Prostate gland (tissue), 2 donors: ENCODE data around the gene MAP4K3. TPM values are rescaled to one million over a fixed set of nuclear protein-coding genes. Genes with fewer than 3 reads are reported as not detected.

ENCODE experiments used
- DNase-seq: peaks from one replicate; pipeline ENCODE4 v3.0.0-alpha.2; 2019; ENCODE audit warnings: low spot score
- H3K27ac ChIP-seq, 2 donors: fragments of 200-600 bp; sonication (generic); 2 replicates each; pipeline ENCODE4 v1.5.1; 2017 to 2019
- H3K27me3 ChIP-seq: fragments of 200-600 bp; sonication (generic); replicated peaks from 2 replicates; pipeline ENCODE4 v1.5.1; 2019; ENCODE audit not compliant: insufficient read depth
- H3K36me3 ChIP-seq, 2 donors: fragments of 200-600 bp; sonication (generic); 1 replicate in 1 of 2; 2 replicates in 1 of 2; pipeline versions ENCODE4 v1.5.1 to v1.8.1; 2017 to 2019
- H3K4me1 ChIP-seq: fragments of 200-600 bp; sonication (generic); replicated peaks from 2 replicates; pipeline ENCODE4 v1.5.1; 2019
- H3K4me3 ChIP-seq, 2 donors: fragments of 200-600 bp; sonication (generic); 2 replicates each; pipeline ENCODE4 v1.5.1; 2017 to 2019
- H3K9me3 ChIP-seq: fragments of 200-600 bp; sonication (generic); 2 replicates; pipeline ENCODE4 v1.5.1; 2017
- CTCF ChIP-seq, 4 experiments: fragments of 200-600 bp in 2 of 4; fragments of 450-650 bp in 2 of 4; sonication (generic) in 2 of 4; IDR thresholded peaks; 1 replicate in 3 of 4; 2 replicates in 1 of 4; pipeline ENCODE4 v1.5.1; 2016 to 2019; ENCODE audit warnings: antibody characterized with exemption in 4 of 4, mild to moderate bottlenecking in 2 of 4, moderate library complexity in 2 of 4
- POLR2A ChIP-seq: fragments of 450-650 bp; IDR thresholded peaks from one replicate; pipeline ENCODE4 v1.6.1; 2016; ENCODE audit warnings: antibody characterized with exemption, mild to moderate bottlenecking
- POLR2AphosphoS5 ChIP-seq: sonication (generic); formaldehyde crosslinking; IDR thresholded peaks from one replicate; pipeline ENCODE4 v1.6.1; 2017; ENCODE audit warnings: antibody characterized with exemption
- WGBS: methylation state at CpG from one replicate; pipeline ENCODE4 v1.1.5; 2018; 5-methylcytosine and 5-hydroxymethylcytosine counted together
- intact Hi-C: fragments of 100-400 bp; cut with DNase I; formaldehyde crosslinking; loops from one replicate; pipeline ENCODE4 v1.14.2; 2022
- total RNA-seq, 2 donors: library from RNA; depleted of rRNA; stranded (reverse); fragments of >200 nt; gene quantifications; one replicate each; pipeline ENCODE4 v1.1.0, GENCODE V29; 2016

Gene MAP4K3
- total RNA-seq, 2 donors from 2014 or later = 34.3 to 41.8 TPM

- WGBS = 44% methylated on average over 1 of the region's 1 CpG
- Histone ChIP-seq H3K4me1 (no peaks in the 10 kb centered on the region), H3K36me3 (no peaks in the 10 kb centered on the region), H3K9me3 (no peaks in the 10 kb centered on the region), H3K27me3 (no peaks in the 10 kb centered on the region), H3K4me3 (no peak overlapping the region), H3K27ac (no peak overlapping the region)
- TF ChIP-seq CTCF (IDR thresholded peaks at IDR 0.05) = no peak
- TF ChIP-seq POLR2A = no peak
- TF ChIP-seq POLR2AphosphoS5 = no peak
- DNase-seq = no peak
- intact Hi-C loops = no loop called here
These were observed 27.8 kb upstream of the MAP4K3 start for GRCh38 chr2:39464864-39465263.

GRCh38 chr2:39455826-39456225, 18.7 kb upstream of the MAP4K3 start:
- H3K4me1 ChIP-seq = no peaks in the 10 kb centered on the region
- no peak for DNase-seq
- TF ChIP-seq CTCF (IDR thresholded peaks at IDR 0.05) (no peak), POLR2AphosphoS5 (no peak), POLR2A (no peak)
- H3K36me3 ChIP-seq = no peaks in the 10 kb centered on the region
- WGBS = 93% methylated on average over 2 of the region's 2 CpGs
- H3K4me3 ChIP-seq = no peak overlapping the region
- no peaks in the 10 kb centered on the region for H3K9me3 ChIP-seq
- no peak overlapping the region for H3K27ac ChIP-seq
- intact Hi-C loops = no loop called here
- H3K27me3 ChIP-seq = no peaks in the 10 kb centered on the region

GRCh38 chr2:39452396-39452795, 15.3 kb upstream of the MAP4K3 start:
- intact Hi-C loops = no loop called here
- no peaks in the 10 kb centered on the region for H3K9me3 ChIP-seq
- H3K4me3 ChIP-seq = no peak overlapping the region
- no peaks in the 10 kb centered on the region for H3K36me3 ChIP-seq
- WGBS = 98% methylated on average over 5 of the region's 5 CpGs
- no peaks in the 10 kb centered on the region for H3K4me1 ChIP-seq
- DNase-seq = no peak
- no peak for TF ChIP-seq POLR2AphosphoS5
- no peak for TF ChIP-seq CTCF (IDR thresholded peaks at IDR 0.05)
- no peak for TF ChIP-seq POLR2A
- no peak overlapping the region for H3K27ac ChIP-seq
- no peaks in the 10 kb centered on the region for H3K27me3 ChIP-seq

- H3K36me3 ChIP-seq = no peaks in the 10 kb centered on the region
- no peaks in the 10 kb centered on the region for H3K9me3 ChIP-seq
- H3K4me3 ChIP-seq = no peak overlapping the region
- intact Hi-C loops = no loop called here
- no peak for TF ChIP-seq POLR2A
- TF ChIP-seq CTCF (IDR thresholded peaks at IDR 0.05) = no peak
- no peaks in the 10 kb centered on the region for H3K4me1 ChIP-seq
- H3K27me3 ChIP-seq = no peaks in the 10 kb centered on the region
- DNase-seq = no peak
- no peak overlapping the region for H3K27ac ChIP-seq
These were observed 14.9 kb upstream of the MAP4K3 start for GRCh38 chr2:39451954-39452353.

DNA sequence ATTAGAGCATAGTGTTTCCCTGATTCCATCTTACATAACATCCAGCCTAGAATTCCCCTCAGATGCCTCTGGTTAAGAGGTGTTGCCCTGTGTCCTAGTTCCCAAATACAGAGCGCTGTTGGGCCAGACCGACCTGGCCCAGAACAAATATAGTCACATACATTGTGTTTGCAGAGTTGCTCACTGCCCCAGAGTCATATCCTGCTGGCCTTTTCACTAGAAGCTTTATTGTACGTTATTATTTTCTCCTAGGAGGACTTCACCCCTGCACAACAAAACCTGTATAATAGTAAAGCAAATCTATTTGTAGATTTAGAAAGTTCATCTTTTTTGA, 11.1 kb upstream of the MAP4K3 start:
- no peaks in the 10 kb centered on the region for H3K36me3 ChIP-seq
- TF ChIP-seq CTCF (IDR thresholded peaks at IDR 0.05) = no peak
- TF ChIP-seq POLR2A = no peak
- TF ChIP-seq POLR2AphosphoS5 = no peak
- H3K9me3 ChIP-seq = no peaks in the 10 kb centered on the region
- intact Hi-C loops = no loop called here
- no peak overlapping the region for H3K27ac ChIP-seq
- DNase-seq = no peak
- H3K4me1 ChIP-seq = no peaks in the 10 kb centered on the region
- H3K27me3 ChIP-seq = no peaks in the 10 kb centered on the region
- WGBS = 89% methylated on average over 3 of the region's 3 CpGs
- no peak overlapping the region for H3K4me3 ChIP-seq
